Effector memory CD4-positive, alpha-beta T cell (primary cell): Measurements from ENCODE around the gene DENND6A.
"Not testable (repeated sequence)": the region's sequence is repeated elsewhere in the genome, so short reads cannot be mapped to it uniquely, and the experiment has no call there.

Experiments used
- DNase-seq, 3 donors: peaks; one replicate each; pipeline ENCODE4 v3.0.0-alpha.2; 2020
- H3K27ac ChIP-seq: 2 replicates; pipeline ENCODE4 v1.7.0; 2013; ENCODE audit warnings: mild to moderate bottlenecking, low read length, moderate library complexity; ENCODE audit not compliant: insufficient read depth, poor library complexity, severe bottlenecking
- H3K27me3 ChIP-seq: replicated peaks from 2 replicates; pipeline ENCODE4 v1.7.0; 2013; ENCODE audit warnings: mild to moderate bottlenecking, low read length; ENCODE audit not compliant: insufficient read depth, control insufficient read depth, poor library complexity, severe bottlenecking
- H3K36me3 ChIP-seq: 2 replicates; pipeline ENCODE4 v1.7.0; 2013; ENCODE audit warnings: mild to moderate bottlenecking, low read length, moderate library complexity; ENCODE audit not compliant: control insufficient read depth, insufficient read depth
- H3K4me1 ChIP-seq: 2 replicates; pipeline ENCODE4 v1.7.0; 2013; ENCODE audit warnings: low read length, mild to moderate bottlenecking; ENCODE audit not compliant: control insufficient read depth, insufficient read depth, poor library complexity, severe bottlenecking
- H3K4me3 ChIP-seq: 2 replicates; pipeline ENCODE4 v1.7.0; 2013; ENCODE audit warnings: low read length, low read depth, mild to moderate bottlenecking; ENCODE audit not compliant: insufficient read depth, poor library complexity, severe bottlenecking
- H3K9me3 ChIP-seq: 2 replicates; pipeline ENCODE4 v1.7.0; 2013; ENCODE audit warnings: mild to moderate bottlenecking, low read length, moderate library complexity; ENCODE audit not compliant: control insufficient read depth

Gene DENND6A

DNA sequence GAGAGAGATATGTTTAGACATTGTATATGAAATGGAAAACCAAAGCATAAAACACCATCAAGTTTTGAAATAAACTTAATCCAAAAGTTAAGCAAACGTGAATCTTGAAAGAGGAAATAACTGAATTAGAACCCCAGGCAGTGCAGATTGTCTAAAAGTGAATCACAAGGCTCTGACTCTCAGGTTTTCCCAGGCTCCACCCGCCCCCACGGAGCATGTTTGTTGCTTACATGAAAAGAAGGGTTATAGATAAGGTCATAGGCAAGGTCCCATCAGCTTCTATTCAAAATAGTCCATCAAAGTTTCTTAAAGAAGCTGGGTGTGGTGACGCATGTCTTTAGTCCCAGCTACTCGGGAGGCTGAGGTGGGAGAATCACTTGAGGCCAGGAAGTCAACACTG is 34.2 kb upstream of the DENND6A start:
- no peak for DNase-seq
- no peaks in the 10 kb centered on the region for H3K36me3 ChIP-seq
- no peaks in the 10 kb centered on the region for H3K4me1 ChIP-seq
- H3K27me3 ChIP-seq: no peaks in the 10 kb centered on the region
- no peak overlapping the region for H3K27ac ChIP-seq
- no peaks in the 10 kb centered on the region for H3K9me3 ChIP-seq
- no peak overlapping the region for H3K4me3 ChIP-seq

- H3K4me3 ChIP-seq: no peak overlapping the region
- H3K9me3 ChIP-seq: no peaks in the 10 kb centered on the region
- no peaks in the 10 kb centered on the region for H3K4me1 ChIP-seq
- no peaks in the 10 kb centered on the region for H3K36me3 ChIP-seq
- H3K27me3 ChIP-seq: no peaks in the 10 kb centered on the region
- no peak for DNase-seq
- H3K27ac ChIP-seq: no peak overlapping the region
Observed at GRCh38 chr3:57726397-57726796, 33.5 kb upstream of the DENND6A start.

DNA sequence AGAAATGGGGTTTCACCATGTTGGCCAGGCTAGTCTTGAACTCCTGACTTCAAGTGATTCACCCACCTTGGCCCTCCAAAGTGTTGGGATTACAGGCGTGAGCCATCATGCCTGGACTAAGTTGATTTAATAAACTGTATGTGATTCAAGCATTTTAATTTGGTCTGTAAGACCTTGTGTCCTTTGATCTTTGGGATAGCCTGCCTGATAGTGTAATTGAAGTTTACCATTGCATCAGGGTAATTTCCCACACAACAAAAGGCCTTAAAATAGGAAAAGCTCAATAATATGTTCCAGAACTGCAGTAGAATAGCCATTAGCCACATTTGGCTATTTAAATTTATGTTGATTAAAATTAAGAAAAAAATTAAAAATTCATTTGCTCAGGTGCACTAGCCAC is 25.2 kb upstream of the DENND6A start:
- H3K9me3 ChIP-seq: no peaks in the 10 kb centered on the region

DNA sequence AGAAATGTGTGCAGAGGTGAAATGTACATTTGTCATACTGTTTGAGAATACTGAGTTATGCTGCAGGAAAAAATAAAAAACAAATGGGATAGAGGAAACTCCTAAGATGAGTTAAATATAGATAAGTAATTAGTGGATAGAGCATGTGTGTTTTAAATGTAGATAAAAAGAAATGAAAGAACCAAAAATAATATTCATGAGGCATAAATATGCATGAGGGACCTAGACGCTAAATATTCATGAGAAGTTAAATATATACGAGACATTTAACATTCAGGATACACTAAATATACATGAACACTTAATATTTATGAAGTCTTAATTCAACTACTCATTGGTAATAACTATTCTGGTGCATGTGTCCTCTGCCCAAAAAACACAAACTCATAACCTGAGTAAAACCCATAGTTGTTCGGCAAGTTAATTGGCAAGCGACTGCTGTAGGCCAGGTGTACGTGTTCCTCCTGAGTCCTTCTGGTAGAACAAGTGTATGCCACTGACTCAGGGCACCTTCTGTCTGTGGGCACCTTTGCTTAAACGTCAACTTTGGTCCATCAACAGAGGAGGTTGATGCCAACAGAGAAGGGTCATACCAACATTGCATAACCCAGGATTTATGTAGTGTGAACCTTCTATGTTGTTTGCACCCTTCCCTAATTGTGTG is 24.5 kb upstream of the DENND6A start:
- Histone ChIP-seq H3K9me3 (no peaks in the 10 kb centered on the region), H3K4me1 (no peaks in the 10 kb centered on the region), H3K36me3 (no peaks in the 10 kb centered on the region), H3K27ac (no peak overlapping the region), H3K27me3 (no peaks in the 10 kb centered on the region), H3K4me3 (no peak overlapping the region)
- no peak for DNase-seq

More for the DNA sequence above, 25.2 kb upstream of the DENND6A start:
- no peak overlapping the region for H3K4me3 ChIP-seq
- H3K27me3 ChIP-seq: no peaks in the 10 kb centered on the region
- H3K4me1 ChIP-seq: no peaks in the 10 kb centered on the region
- no peaks in the 10 kb centered on the region for H3K36me3 ChIP-seq
- DNase-seq: no peak
- H3K27ac ChIP-seq: no peak overlapping the region

DNA sequence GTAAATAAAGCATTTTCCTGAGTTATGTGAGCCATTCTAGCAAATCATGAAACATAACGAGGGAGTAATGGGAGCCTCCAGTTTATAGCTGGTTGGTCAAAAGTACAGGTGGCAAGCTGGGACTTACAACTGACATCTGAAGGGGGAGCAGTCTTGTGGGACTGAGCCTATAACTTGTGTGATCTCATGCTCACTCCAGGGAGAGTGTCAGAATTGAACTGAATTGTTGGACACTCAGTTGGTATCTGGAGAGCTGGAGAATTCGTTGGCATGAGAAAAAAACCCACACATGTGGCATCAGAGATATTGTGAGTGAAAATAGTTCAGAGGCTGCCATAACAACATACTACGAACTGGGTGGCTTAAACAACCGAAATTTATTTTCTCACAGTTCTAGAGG is 22.8 kb upstream of the DENND6A start:
- H3K9me3 ChIP-seq: no peaks in the 10 kb centered on the region
- no peak for DNase-seq
- H3K27ac ChIP-seq: no peak overlapping the region
- no peaks in the 10 kb centered on the region for H3K27me3 ChIP-seq
- H3K4me1 ChIP-seq: no peaks in the 10 kb centered on the region
- no peaks in the 10 kb centered on the region for H3K36me3 ChIP-seq
- H3K4me3 ChIP-seq: no peak overlapping the region

GRCh38 chr3:57709559-57709958 is 16.7 kb upstream of the DENND6A start:
- no peak for DNase-seq
- Histone ChIP-seq H3K9me3 (no peaks in the 10 kb centered on the region), H3K27ac (no peak overlapping the region)

GRCh38 chr3:57709031-57709430 is 16.2 kb upstream of the DENND6A start:
- no peak overlapping the region for H3K4me3 ChIP-seq
- no peaks in the 10 kb centered on the region for H3K9me3 ChIP-seq
- no peak for DNase-seq
- no peaks in the 10 kb centered on the region for H3K27me3 ChIP-seq
- no peaks in the 10 kb centered on the region for H3K36me3 ChIP-seq
- H3K27ac ChIP-seq: no peak overlapping the region
- H3K4me1 ChIP-seq: no peaks in the 10 kb centered on the region

More at GRCh38 chr3:57709559-57709958, 16.7 kb upstream of the DENND6A start:
- Histone ChIP-seq H3K4me3 (no peak overlapping the region), H3K36me3 (no peaks in the 10 kb centered on the region), H3K4me1 (no peaks in the 10 kb centered on the region), H3K27me3 (no peaks in the 10 kb centered on the region)

- H3K9me3 ChIP-seq: no peaks in the 10 kb centered on the region
- no peaks in the 10 kb centered on the region for H3K36me3 ChIP-seq
- H3K27ac ChIP-seq: no peak overlapping the region
- no peak for DNase-seq
- H3K4me3 ChIP-seq: no peak overlapping the region
- no peaks in the 10 kb centered on the region for H3K27me3 ChIP-seq
- H3K4me1 ChIP-seq: no peaks in the 10 kb centered on the region
Observed at GRCh38 chr3:57706462-57706861, 13.6 kb upstream of the DENND6A start.

- DNase-seq, H3K27ac ChIP-seq, H3K4me1 ChIP-seq, H3K9me3 ChIP-seq, H3K4me3 ChIP-seq, H3K27me3 ChIP-seq, H3K36me3 ChIP-seq: not testable (repeated sequence)
Observed at GRCh38 chr3:57705351-57705750, 12.5 kb upstream of the DENND6A start.

DNA sequence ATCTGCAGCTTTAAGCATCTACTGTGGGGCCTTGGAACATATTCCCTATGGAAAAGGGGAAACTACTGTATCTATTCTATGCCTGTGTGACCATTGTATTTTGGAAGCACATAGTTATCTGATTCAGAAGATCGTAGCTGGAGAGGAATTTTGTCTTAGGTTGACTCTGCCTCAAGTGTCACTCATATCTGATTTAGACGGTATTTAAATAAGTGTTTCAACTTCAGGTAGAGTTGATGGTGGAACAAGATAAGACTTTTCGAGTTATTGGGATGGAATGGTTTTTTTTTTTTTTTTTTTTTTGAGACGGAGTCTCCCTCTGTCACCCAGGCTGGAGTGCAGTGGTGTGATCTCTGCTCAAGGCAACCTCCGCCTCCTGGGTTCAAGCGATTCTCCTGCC is 8.9 kb upstream of the DENND6A start:
- no peak overlapping the region for H3K4me3 ChIP-seq
- H3K36me3 ChIP-seq: no peaks in the 10 kb centered on the region
- no peak overlapping the region for H3K27ac ChIP-seq
- H3K27me3 ChIP-seq: no peaks in the 10 kb centered on the region
- H3K9me3 ChIP-seq: no peaks in the 10 kb centered on the region
- no peaks in the 10 kb centered on the region for H3K4me1 ChIP-seq
- no peak for DNase-seq
